ENCODE measurements around the gene KCNAB3.
A peak's percentile ranks its signal among the peaks of the same experiment; 100 is the strongest.

Gene KCNAB3

GRCh38 chr17:7889166-7889955 lies 40.3 kb downstream of the KCNAB3 start:
- peak; percentile 55 for TF ChIP-seq CTCF (conservative IDR thresholded peaks at IDR 0.05; ENCODE audit: low read depth, low read length)
- peak overlapping the region; percentile 5 for H3K4me3 ChIP-seq (ENCODE audit: low read length)
- DNase-seq (ENCODE audit: low read depth) = peak; percentile 83

DNA sequence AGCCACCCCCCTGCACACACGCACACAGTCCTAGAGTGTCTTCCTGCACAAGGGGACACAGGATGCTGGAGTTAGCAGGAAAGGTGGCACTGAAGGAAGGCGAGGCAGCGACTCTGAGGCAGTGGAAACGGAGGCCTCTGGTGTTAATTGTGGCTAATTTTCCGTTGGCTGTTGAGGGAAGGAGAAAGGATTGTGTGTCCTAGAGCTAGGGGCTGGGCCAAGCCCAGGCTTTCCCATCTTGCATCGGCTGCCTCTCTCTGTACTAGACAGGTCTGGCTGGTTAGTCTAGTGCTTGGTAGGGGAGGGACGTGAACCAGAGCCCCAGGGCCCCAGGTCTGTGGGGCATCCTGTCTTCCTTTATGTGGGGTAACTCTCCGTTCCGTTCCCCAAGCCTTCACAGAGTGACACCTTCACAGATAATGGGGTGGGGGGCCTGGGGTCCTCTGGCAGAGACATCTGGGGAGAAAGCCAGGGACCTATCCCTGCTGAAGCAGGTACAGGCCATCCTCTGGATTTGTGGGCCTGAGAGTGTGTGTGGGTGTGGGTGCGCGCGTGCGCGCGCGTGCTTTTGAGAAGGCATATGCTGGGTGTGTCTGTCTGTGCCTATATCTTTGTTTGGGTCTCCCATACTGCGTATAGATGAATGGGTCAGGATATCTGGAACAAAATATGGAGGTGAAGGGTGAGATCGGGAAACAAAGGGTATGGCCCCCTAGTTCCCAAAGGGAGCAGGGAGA lies 41.3 kb downstream of the KCNAB3 start, which contains the start of gene CHD3:
Gene CHD3 (plus strand): TSS at position 606 of the 737 bp plus-strand sequence. CDS start 212 bp downstream, outside the sequence.
- no peak for TF ChIP-seq CTCF (conservative IDR thresholded peaks at IDR 0.05; ENCODE audit: low read depth, low read length)
- DNase-seq (ENCODE audit: low read depth) = no peak
- peak within 1 kb of the TSS; percentile 48 for H3K4me3 ChIP-seq (ENCODE audit: low read length)

- DNase-seq (ENCODE audit: low read depth) = peak; percentile 83
- peak overlapping the region; percentile 79 for H3K4me3 ChIP-seq (ENCODE audit: low read length)
- TF ChIP-seq CTCF (conservative IDR thresholded peaks at IDR 0.05; ENCODE audit: low read depth, low read length) = no peak
Measured at GRCh38 chr17:7887482-7888183, 42.0 kb downstream of the KCNAB3 start.

DNA sequence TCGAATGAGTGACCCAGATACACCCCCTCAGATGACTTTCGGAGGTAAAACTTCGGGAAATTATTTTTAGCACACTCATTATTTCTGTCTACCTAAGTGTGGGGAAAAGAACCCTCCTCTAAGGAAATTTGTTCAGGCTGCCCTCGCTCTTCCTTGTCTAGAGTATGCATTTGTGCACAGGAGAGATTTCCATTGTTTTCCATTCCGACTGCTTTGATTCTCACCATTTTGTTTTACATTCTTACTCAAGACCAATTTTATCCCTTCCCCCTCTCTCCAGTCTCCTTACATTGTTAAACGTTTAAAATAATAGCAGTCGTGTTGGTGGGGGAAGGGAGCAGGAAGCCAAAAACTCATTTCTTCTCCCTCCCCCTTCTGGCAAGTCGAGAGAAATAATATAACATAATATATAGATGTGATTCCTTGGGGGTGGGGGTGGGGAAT lies 42.6 kb downstream of the KCNAB3 start:
- no peak for DNase-seq (ENCODE audit: low read depth)
- peak; percentile 14 for TF ChIP-seq CTCF (conservative IDR thresholded peaks at IDR 0.05; ENCODE audit: low read depth, low read length)
- peak overlapping the region; percentile 79 for H3K4me3 ChIP-seq (ENCODE audit: low read length)

- no peak for DNase-seq (ENCODE audit: low read depth)
- TF ChIP-seq CTCF (conservative IDR thresholded peaks at IDR 0.05; ENCODE audit: low read depth, low read length) = peak; percentile 21
- peak overlapping the region; percentile 79 for H3K4me3 ChIP-seq (ENCODE audit: low read length)
Measured at GRCh38 chr17:7886227-7887037, 43.2 kb downstream of the KCNAB3 start.

All from retinal pigment epithelial cell (primary cell).